UCSD-AML1 (cell line): ENCODE results near the gene CEMIP.

ENCODE experiments used
- DNase-seq: peaks from one replicate; lab custom pipeline; 2025; ENCODE audit not compliant: unreplicated experiment; lab: John Stamatoyannopoulos, UW

Gene CEMIP, protein sequence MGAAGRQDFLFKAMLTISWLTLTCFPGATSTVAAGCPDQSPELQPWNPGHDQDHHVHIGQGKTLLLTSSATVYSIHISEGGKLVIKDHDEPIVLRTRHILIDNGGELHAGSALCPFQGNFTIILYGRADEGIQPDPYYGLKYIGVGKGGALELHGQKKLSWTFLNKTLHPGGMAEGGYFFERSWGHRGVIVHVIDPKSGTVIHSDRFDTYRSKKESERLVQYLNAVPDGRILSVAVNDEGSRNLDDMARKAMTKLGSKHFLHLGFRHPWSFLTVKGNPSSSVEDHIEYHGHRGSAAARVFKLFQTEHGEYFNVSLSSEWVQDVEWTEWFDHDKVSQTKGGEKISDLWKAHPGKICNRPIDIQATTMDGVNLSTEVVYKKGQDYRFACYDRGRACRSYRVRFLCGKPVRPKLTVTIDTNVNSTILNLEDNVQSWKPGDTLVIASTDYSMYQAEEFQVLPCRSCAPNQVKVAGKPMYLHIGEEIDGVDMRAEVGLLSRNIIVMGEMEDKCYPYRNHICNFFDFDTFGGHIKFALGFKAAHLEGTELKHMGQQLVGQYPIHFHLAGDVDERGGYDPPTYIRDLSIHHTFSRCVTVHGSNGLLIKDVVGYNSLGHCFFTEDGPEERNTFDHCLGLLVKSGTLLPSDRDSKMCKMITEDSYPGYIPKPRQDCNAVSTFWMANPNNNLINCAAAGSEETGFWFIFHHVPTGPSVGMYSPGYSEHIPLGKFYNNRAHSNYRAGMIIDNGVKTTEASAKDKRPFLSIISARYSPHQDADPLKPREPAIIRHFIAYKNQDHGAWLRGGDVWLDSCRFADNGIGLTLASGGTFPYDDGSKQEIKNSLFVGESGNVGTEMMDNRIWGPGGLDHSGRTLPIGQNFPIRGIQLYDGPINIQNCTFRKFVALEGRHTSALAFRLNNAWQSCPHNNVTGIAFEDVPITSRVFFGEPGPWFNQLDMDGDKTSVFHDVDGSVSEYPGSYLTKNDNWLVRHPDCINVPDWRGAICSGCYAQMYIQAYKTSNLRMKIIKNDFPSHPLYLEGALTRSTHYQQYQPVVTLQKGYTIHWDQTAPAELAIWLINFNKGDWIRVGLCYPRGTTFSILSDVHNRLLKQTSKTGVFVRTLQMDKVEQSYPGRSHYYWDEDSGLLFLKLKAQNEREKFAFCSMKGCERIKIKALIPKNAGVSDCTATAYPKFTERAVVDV (N-terminal part only)

DNA sequence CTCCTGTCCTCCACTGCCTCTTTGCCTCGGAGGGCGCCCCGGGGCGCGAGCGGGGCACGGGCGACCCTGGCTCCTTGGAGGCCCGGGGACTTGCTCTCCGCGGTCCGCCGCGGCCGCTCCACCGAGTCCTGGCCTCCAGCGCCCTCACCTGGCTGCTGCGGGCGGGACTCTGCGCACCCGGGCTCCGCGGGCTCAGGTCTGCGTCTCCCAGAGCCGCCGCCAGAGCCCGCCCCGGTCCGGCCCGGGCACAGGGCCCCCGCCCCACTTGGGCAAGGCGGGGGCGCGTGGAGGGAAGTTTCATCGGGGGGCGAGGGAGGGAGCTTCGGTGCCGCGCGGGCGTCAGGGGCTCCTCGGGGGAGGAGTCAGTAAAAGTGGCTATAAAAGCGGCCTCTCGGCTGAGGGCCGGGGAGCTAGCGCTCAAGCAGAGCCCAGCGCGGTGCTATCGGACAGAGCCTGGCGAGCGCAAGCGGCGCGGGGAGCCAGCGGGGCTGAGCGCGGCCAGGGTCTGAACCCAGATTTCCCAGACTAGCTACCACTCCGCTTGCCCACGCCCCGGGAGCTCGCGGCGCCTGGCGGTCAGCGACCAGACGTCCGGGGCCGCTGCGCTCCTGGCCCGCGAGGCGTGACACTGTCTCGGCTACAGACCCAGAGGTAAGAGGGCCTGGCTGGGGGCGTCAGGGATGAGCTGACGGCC is at the start of gene CEMIP:
TSS of gene CEMIP (plus strand) at position 407 of the 694 bp plus-strand sequence. CDS start 94,510 bp downstream, outside the sequence.
- peak; percentile 62 for DNase-seq

DNA sequence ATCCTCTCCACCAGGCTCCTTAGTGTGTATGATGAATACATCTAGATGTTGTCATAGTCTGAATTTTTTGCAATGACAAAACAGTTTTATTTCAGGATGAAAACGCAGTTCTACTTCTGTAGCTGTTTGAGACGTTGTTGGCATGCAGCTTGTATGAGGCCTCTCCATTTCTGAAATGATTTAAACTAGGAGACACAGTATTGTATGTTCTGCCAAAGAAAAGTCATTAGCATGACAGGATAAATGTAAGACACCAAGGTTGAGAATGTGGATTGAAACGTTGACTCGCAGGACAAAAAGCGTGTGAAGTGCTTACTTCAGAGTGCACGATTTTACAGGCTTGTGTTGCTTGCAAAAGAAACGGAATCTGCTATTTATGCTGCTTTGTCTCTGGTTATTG is 48.8 kb upstream of the CEMIP start:
- DNase-seq, result no peak

DNA sequence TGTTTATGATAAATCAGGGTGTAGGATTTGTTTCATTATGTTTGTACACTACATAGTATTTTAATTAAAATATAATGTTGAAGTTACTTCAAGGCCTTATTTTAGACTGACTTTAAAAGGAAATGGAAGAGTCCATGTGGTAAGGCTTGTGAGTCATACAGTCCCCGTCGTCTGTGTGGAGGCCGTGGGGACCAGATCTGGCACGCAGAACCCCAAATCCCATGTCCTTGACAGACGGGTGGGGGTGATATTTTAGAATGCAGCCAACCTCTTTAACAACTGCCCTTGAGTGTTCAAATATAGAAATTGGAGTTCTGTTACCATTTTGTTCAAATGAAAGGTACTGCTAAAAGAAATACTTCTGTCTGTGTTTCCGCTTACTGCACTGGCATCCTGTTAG is 48.2 kb upstream of the CEMIP start:
- no peak for DNase-seq

DNA sequence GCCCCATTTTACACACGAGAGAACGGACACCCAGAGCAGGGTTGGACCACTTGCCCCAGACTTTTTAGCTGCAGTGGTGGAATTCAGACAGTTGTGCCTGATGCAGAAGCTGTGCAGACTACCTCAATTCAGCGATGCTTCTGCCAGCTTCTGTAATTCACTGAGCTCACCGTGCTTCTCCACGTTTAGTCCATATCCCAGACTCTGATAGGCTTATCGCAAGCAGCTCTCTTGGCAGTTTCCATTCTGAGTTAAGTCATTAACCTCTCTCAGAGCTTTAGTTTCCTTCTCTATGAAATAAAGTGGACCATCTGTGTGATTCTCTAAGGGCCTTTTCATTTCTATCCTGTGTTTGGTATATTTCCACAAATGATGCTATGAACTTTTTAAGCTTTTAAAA is 47.0 kb upstream of the CEMIP start:
- no peak for DNase-seq

DNA sequence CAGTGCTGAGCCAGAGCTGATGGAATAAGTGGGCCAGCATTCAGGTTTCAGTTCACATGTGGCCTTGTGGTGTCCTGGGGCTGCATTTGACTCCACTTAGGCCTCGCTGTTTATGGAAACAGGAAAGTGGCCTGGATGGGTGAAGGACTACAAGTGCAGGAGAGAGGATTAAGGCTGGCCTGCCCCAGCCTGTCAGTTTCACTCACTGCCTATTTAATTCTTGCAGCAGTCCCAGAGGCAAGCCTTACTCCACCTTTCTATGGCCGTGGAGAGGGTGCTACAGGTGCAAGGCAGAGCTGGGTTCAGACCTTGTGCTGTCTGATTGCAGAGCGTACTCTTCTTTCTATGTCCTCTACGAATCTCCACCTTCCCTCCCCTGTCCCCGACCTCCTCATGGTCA is 46.4 kb upstream of the CEMIP start:
- no peak for DNase-seq

DNA sequence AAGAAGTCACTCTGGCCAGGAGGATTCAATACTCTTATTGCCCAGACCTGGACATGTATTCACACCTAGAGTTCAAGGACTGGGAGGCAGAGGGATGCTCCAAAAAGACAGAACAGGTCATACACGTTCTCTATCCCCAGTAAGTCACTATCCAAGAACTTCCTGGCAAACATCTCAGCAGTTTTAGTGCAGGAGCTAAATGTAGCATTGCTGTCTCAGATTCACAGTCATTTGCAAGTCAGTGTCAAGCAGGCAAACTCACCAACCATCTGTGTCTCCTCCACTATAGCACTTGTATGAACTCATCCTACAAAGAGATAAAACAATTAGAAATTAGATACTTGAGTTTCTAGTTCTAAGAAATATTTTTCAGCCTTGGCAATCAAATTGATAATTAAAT is 45.7 kb upstream of the CEMIP start:
- DNase-seq, result no peak

DNA sequence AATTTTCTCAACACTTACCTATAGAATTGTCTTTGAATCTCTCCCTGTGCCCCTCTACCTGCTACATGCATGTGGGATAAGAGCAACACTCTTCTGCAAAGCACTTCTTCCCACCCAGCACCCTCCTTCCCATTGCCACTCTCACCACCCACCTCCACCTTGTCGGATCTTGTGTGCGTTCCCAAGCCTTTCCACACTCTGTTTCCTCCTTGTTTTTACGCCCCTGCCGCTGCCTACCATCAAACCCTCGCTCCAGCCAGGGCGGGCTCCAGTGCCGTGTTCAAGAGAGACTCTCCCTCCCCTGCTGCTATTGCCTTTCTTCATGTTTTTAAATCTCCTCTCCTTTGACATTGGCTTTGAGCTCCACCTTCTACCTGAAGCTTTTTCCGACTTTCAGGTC is 43.8 kb upstream of the CEMIP start:
- no peak for DNase-seq

DNA sequence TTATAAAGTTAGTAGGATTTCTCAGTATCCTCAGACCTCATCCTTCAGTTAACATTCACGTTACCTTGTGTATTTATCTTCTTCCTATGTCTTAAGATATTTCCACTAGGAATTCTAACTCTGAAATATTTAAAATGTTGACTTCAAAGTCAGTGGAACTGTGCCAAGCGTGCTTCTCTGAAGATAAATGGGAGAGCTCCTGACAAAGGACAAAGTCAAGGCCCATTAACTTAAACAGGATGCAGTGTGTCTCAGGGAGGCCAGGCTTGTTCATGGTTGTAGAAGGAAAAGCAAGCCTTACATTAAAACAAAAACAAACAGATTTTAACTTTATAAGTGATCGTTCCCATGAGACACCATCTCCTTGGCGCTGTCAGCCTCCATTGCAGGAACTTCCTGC is 42.6 kb upstream of the CEMIP start:
- DNase-seq, result no peak

DNA sequence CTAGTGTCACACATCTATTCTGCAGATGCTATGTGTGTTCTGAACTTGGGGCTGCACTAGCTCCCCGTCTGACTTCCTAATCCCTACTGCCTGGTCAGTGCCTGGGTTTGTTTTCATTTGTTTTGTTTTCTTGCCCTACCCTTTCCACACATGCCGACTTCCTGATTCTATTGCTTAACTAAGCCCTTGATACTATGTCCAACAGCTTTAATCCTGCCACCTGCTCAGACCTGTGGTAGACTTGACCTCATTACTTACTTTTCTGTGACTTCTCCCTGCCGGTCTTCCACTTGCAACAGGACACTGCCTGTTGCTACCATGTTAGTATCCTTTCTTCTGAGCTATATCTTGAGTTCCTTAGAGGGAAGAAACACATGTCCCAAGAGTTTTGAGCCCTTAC is 39.3 kb upstream of the CEMIP start:
- DNase-seq, result no peak

DNA sequence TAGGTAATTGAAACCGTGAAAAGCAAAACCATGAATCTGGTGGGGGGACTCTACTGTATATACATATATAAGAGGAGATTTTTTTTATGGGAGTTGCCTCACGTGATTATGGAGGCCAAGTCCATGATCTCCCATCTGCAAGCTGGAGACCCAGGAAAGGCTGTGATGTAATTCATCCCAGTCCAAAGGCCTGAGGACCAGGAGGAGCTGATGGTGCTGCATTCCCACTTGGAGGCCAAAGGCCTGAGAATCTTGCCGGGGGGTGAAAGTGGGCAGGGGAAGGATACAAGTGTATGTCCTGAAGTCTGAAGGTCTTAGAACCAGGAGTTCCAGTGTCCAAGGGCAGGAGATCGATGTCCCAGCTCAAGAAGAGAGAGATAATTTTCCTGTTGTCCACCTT is 37.1 kb upstream of the CEMIP start:
- DNase-seq, result no peak

DNA sequence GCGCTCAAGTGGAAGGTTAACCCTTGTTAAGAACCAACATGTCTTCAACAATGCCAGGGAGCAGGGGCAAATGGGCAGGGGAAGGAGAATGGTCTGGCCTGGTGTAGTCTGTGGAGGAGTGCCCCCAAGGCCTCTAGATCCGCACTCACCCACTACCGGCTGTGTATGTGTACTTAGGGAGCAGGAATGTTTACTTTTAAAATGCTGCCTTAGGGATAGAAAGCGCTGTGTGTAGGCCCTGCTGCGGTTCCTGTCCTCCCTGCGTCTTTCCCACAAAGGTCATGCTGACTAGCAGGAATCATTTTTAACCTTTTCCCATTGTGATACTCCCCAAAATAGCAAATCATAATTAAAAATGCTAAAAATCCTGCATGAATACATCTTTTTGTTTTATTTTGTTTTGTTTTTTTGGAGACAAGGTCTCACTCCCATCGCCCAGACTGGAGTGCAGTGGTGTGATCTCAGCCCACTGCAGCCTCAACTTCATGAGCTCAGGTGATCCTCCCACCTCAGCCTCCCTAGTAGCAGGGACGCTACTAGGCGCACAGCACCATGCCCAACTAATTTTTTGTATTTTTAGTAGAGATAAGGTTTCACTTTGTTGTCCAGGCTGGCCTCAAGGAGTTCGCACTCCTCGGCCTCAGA is 35.9 kb upstream of the CEMIP start:
- DNase-seq, result no peak

DNA sequence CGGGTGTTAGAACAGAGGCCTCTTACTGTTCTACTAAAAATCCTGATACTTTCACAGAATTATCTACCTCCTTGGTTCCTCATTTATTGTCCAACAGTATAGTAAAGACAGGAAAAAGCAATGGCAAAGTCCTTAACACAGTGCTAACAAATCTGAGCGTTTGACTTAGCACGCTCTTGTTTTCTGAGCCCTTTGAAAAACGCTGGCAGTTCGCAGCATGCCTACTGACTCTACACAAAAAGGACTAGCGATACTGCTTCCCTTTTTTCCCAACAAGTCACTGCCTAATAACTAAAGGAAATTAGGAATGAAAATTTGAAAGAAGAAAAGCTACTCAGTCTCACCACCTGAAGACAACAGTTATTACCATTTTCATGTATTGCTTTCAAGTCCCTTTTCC is 34.8 kb upstream of the CEMIP start:
- no peak for DNase-seq

DNA sequence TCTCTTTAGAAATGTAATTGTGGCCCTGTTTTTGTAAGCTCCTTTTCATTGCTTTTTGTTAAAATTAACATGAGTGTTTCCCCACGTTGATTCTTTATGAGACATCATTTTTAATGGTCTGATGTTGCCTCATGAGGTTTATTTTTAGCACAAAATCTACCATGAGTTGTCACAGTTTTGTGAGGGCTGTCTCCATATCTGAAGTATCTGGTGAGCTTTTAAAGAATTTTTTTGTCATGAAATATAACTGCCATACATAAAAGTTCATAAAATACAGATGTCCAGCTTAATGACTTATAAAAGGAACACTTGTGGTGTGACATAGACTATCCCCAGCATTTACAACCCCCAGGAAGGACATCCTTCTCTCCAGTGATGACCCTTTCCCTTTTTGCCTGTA is 34.3 kb upstream of the CEMIP start:
- no peak for DNase-seq

DNA sequence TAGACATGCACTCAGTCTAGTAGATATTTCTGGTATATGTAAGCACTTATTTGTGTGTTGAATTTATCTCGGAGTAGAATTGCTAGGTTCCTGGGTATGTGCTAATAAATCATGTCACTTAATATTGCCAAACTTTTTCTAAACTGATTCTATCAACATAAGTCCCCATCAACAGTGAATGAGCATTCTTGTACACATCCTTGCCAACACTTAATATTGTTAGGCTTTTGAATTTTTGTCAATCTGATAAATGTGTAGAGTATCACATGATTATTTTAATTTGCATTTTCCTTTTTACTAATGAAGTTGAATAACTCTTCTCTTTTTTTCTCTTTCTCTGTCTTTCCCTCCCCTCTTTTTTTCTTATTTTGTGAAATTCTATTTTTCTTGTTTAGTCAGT is 33.3 kb upstream of the CEMIP start:
- DNase-seq, result no peak

DNA sequence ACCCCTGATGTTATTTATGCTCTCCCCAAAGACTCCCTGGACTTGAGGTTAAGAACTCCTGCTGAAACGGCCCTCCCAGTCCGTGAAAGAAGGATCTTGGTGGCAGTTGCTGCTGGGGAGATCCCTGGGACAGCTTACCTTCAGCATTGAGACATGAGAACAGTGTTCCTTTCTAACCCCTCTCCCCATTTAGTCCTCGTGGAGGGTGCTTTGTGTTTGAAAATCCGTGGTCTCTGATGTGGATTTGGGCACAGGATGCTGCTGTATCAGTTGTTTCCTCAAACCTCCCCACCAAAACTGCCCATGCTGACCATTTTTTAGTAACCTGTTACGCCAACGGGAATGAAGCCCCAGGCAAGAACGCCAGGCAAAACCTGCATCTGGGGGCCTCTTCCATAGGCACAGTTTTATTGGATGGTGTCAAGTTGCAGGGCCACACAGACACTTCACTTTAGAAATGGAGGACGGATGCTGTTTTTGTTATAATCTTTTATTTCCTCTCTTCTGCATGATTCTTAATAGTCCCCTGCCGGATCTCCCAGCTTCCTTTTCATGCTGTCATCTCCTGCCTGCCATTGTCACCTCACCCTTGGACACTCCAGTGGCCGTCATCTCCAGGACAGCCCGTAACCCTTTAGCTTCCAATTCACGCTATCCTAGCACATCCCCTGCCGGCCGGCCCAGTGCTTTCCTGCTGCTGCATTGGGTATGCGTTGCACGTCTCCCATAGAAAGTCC is 31.7 kb upstream of the CEMIP start:
- DNase-seq, result no peak

DNA sequence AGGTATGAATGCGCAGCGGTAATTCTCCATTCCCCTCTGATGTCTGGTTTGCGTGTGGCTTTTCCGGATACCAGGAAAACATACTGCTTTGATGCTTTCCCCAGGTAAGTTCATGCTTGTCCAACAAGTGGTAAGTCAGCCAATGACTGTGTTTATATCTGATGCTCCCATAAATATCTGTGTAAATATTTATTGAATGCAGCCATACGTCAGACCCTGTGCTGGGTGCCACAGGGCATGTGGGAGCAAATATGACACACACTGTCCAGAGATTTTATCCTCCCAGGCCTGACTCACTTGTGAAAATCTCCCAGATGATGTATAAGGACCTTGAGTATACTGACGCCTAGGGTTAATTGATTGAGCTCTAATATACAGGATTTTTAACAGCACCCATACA is 29.6 kb upstream of the CEMIP start:
- no peak for DNase-seq

DNA sequence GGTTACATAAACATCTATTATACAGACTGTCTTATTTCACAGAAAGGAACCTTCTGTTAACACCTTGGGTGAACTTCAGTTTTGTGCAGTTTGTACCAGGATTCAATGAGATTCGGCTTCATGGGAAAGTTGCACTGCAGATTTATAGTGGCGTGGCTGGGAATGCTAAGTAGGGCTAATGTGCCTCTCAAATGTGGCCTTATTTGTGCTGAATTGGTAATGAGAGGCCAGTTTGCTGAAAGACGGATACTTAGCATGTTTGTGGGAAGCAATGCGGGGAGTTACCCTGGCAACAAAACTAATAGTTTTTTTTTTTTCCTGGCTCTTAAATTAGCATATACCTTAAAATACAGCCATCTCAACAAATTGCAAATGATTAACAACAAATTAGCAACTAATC is 28.6 kb upstream of the CEMIP start:
- no peak for DNase-seq

DNA sequence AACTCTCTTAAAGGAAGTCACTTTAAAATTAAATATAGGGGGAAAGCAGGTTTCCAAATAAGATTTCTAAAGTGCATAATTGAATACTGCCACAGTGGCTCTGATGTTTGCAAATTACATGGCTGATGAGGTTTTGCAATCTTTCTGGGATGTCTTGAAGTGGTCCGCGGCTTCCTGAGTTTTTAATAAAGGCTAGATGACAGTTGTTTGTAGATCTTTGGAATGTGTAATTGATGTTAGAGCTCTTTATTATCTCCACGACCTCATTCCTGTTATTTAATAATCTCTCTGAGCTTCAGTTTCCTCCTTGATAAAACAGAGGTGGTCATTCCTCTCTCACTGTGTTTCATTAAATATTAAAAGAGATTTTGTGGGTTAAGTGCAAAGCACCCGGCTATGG is 27.0 kb upstream of the CEMIP start:
- no peak for DNase-seq

DNA sequence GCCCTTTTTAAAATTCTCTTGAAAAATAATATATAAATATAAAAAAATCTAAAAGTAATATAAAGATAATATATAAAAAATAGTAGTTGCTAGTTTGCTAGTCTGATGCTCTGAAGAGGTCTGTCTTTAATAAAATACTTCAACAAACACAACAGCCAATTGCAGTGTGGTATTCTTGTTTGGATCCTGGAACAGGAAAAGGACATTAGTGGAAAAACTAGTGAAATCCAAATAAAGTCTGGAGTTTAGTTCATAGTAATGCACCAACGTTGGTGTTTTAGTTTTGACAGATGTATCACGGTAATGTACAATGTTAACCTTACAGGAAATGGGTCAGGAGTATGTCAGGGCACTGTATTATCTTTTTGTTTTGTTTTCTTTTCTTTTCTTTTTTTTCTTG is 26.0 kb upstream of the CEMIP start:
- no peak for DNase-seq

DNA sequence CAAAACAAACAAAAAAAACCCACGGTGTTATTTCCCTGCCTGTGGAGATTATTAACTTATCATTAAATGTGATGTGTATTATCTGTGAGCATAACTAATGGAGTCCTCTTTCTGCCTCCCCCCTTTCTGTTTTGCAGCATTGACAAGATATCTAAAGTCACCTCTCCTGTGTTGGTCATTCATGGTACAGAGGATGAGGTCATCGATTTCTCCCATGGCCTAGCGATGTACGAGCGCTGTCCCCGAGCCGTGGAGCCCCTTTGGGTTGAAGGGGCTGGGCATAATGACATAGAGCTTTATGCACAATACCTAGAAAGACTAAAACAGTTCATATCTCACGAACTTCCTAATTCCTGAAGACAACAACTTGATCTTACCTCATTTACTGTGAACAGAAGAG is 25.2 kb upstream of the CEMIP start:
- DNase-seq, result no peak
